ENCODE data around the gene TSACC. TPM values are rescaled to one million over a fixed set of nuclear protein-coding genes. Genes with fewer than 3 reads are reported as not detected.

TSACC gene
- total and polyA plus RNA-seq, 9 of the 15 experiments (the other 6 are each of a cell fraction or from before 2014, with no cell fraction given) = 0.45 to 7.4 (median 2.6) TPM

GRCh38 chr1:156391366-156391677 is 53.0 kb downstream of the TSACC start:
- BruUV-seq (replicated peaks) = no TSS peak
- no peak overlapping the region for H3K4me3 ChIP-seq
- H3K9ac ChIP-seq (ENCODE audit: insufficient read depth in 1 of 2, low read depth in 2 of 2, low read length in 2 of 2) = no peak overlapping the region
- CTCF ChIA-PET (ENCODE audit: low intra/inter-chr PET ratio) = interaction anchor here (0.6 to 10.1 kb wide), 2 partner anchors 53 to 222 kb away, joined by 3 to 240 read pairs; no protein-coding TSS in a partner anchor
- FAIRE-seq (no peak), DNase-seq (ENCODE audit: extremely low read depth in 1 of 4, low spot score in 3 of 4) (no peak), ATAC-seq (no peak)
- 42% methylated on average over 11 of the region's 11 CpGs for whole genome bisulfite sequencing (ENCODE audit: insufficient coverage, low coverage, missing lambda C conversion rate)
- intact Hi-C loops (cut with micrococcal nuclease) = no loop called here
- no peak overlapping the region for H3K27ac ChIP-seq (ENCODE audit: extremely low read depth, low read depth, low read length)
- no peaks in the 10 kb centered on the region for H3K79me2 ChIP-seq (ENCODE audit: control insufficient read depth, insufficient read depth, low read length)
- H3K4me2 ChIP-seq (ENCODE audit: insufficient read depth, low read length) = no peak overlapping the region
- in situ Hi-C loops (cut with MboI) = no loop called here
- H4K20me1 ChIP-seq (replicated peaks; ENCODE audit: control insufficient read depth, insufficient read depth, low read length) = peaks cover 3% of the 10 kb centered on the region; the same call in 1 of the 2 replicates
- H3K9me3 ChIP-seq (replicated peaks; ENCODE audit: control insufficient read depth, insufficient read depth, low read depth, low read length) = no peaks in the 10 kb centered on the region
- H3K9me1 ChIP-seq (ENCODE audit: control insufficient read depth, insufficient read depth, low read length) = no peaks in the 10 kb centered on the region
- H3K27me3 ChIP-seq (ENCODE audit: control insufficient read depth in 2 of 2, insufficient read depth in 2 of 2, low read length in 2 of 2) = peaks cover 11 to 18% of the 10 kb centered on the region in 2 experiments; a peak in 4 of 5 replicates
- no peaks in the 10 kb centered on the region for H3K36me3 ChIP-seq (ENCODE audit: control insufficient read depth, insufficient read depth, low read length)
- peaks cover 0 to 33% of the 10 kb centered on the region in 2 experiments; a peak in 2 of 5 replicates for H3K4me1 ChIP-seq (replicated peaks in 1 of 2; ENCODE audit: control insufficient read depth in 2 of 2, insufficient read depth in 2 of 2, low read length in 2 of 2)
- no peak overlapping the region for H2AFZ ChIP-seq (ENCODE audit: low read depth, low read length)
- POLR2A ChIA-PET = no interaction called here
- no peak for TF ChIP-seq CREBBP (IDR thresholded peaks at IDR 0.05; ENCODE audit: low read depth, low read length)
- no peak for TF ChIP-seq POLR2A (conservative IDR thresholded peaks at IDR 0.05)
- no peak for TF ChIP-seq ADNP (tag; IDR thresholded peaks at IDR 0.05)

GRCh38 chr1:156391701-156392100 is 53.4 kb downstream of the TSACC start:
- no peaks in the 10 kb centered on the region for H3K9me3 ChIP-seq (replicated peaks; ENCODE audit: control insufficient read depth, insufficient read depth, low read depth, low read length)
- in situ Hi-C loops (cut with MboI) (no loop called here), intact Hi-C loops (cut with micrococcal nuclease) (no loop called here)
- H3K9me1 ChIP-seq (ENCODE audit: control insufficient read depth, insufficient read depth, low read length) = no peaks in the 10 kb centered on the region
- CTCF ChIA-PET (ENCODE audit: low intra/inter-chr PET ratio) = interaction anchor here (0.6 to 1.1 kb wide), 2 partner anchors 210 to 221 kb away, joined by 3 read pairs; no protein-coding TSS in a partner anchor
- no peak overlapping the region for H3K4me3 ChIP-seq
- ATAC-seq (peak; percentile 54), DNase-seq (ENCODE audit: extremely low read depth in 1 of 4, low spot score in 3 of 4) (no peak), FAIRE-seq (no peak)
- peaks cover 11 to 18% of the 10 kb centered on the region in 2 experiments; a peak in 4 of 5 replicates for H3K27me3 ChIP-seq (ENCODE audit: control insufficient read depth in 2 of 2, insufficient read depth in 2 of 2, low read length in 2 of 2)
- H3K27ac ChIP-seq (ENCODE audit: extremely low read depth, low read depth, low read length) = no peak overlapping the region
- H3K4me2 ChIP-seq (ENCODE audit: insufficient read depth, low read length) = no peak overlapping the region
- POLR2A ChIA-PET = no interaction called here
- WGBS (ENCODE audit: insufficient coverage, low coverage, missing lambda C conversion rate) = 24% methylated on average over 8 of the region's 8 CpGs
- H3K79me2 ChIP-seq (ENCODE audit: control insufficient read depth, insufficient read depth, low read length) = no peaks in the 10 kb centered on the region
- no TSS peak for BruUV-seq (replicated peaks)
- no peak for TF ChIP-seq TCF15 (CRISPR knock-in tag; IDR thresholded peaks at IDR 0.05)
- no peak for TF ChIP-seq ELK1 (CRISPR knock-in tag; IDR thresholded peaks at IDR 0.05)
- TF ChIP-seq NFIX (CRISPR knock-in tag; IDR thresholded peaks at IDR 0.05; ENCODE audit: low read depth) = no peak
- no peak for TF ChIP-seq RFX5 (IDR thresholded peaks at IDR 0.05; ENCODE audit: low read depth, low read length)
- TF ChIP-seq CHD2 (IDR thresholded peaks at IDR 0.05; ENCODE audit: low read depth, low read length) = no peak
- TF ChIP-seq JUNB (CRISPR knock-in tag; conservative IDR thresholded peaks at IDR 0.05) = no peak
- no peak for TF ChIP-seq PKNOX1 (IDR thresholded peaks at IDR 0.05)
- no peak for TF ChIP-seq EZH2 (IDR thresholded peaks at IDR 0.05; ENCODE audit: borderline replicate concordance, low read depth, low read length)
- TF ChIP-seq CGGBP1 (CRISPR knock-in tag; IDR thresholded peaks at IDR 0.05) = no peak
- no peak for TF ChIP-seq DEAF1 (CRISPR knock-in tag; IDR thresholded peaks at IDR 0.05)
- H3K36me3 ChIP-seq (ENCODE audit: control insufficient read depth, insufficient read depth, low read length) = no peaks in the 10 kb centered on the region
- H4K20me1 ChIP-seq (replicated peaks; ENCODE audit: control insufficient read depth, insufficient read depth, low read length) = peaks cover 3% of the 10 kb centered on the region; the same call in 1 of the 2 replicates
- peak overlapping the region in 1 of 2 experiments; percentile 50; a peak in 1 of 4 replicates for H3K9ac ChIP-seq (ENCODE audit: insufficient read depth in 1 of 2, low read depth in 2 of 2, low read length in 2 of 2)
- peak overlapping the region; percentile 32; the same call in 1 of the 2 replicates for H2AFZ ChIP-seq (ENCODE audit: low read depth, low read length)
- peaks cover 0 to 33% of the 10 kb centered on the region in 2 experiments; a peak in 2 of 5 replicates for H3K4me1 ChIP-seq (replicated peaks in 1 of 2; ENCODE audit: control insufficient read depth in 2 of 2, insufficient read depth in 2 of 2, low read length in 2 of 2)

Measured in K562 (cell line).